DMS 273 (cell line): ENCODE data around the gene MRPL49.
"Not testable (repeated sequence)": the region's sequence is repeated elsewhere in the genome, so short reads cannot be mapped to it uniquely, and the experiment has no call there.

Source experiments
- DNase-seq: peaks from one replicate; lab custom pipeline; 2025; ENCODE audit not compliant: unreplicated experiment; lab: John Stamatoyannopoulos, UW

Gene MRPL49

DNA sequence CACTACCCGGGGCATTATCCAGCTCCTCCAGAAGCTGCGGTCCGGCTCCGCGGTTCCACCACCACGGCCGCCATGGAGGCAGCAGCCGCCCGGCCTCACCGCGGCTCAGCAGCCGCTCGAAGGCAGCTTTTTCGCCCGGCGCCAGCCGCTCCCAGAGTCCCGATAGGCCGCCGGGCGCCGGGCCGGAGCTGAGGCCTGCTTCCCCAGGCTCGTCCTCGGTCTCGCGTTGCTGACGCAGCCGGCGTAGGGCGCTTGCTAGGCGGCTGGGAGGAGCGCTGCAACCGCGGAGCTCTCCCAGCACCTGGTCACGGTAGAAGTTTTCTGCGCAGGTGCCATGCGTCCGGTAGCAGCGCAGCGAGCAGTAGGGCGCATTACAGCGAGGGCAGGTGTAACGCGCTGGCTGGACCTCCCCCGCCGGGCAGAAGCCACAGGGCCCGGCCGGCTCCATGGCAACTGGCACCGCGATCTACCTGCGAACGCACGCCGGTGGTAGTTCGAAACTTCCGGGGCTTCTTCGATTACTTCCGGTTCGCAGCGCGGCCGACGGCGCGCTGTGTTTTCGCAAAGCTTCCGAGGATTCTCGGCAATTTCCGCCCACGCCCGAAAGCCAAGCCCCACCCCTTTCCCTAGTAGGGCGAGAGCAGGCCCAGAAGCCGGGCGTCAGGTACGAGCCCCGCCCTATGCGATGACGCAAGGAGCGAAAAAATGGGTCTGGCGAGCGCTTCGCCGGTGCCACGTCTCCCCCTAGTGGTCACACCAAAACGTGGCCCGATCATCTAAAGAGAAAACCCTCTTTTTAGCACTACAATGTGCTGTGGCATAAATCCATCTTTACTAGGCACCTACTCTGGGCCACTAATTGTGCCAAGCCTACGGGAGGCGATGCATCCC, 4.7 kb upstream of the MRPL49 start, which contains the start of gene ZNHIT2:
ZNHIT2 (minus strand) TSS at position 496 of the 891 bp plus-strand sequence; CDS start at position 448, 48 bp downstream.
- peak; percentile 99 for DNase-seq

DNA sequence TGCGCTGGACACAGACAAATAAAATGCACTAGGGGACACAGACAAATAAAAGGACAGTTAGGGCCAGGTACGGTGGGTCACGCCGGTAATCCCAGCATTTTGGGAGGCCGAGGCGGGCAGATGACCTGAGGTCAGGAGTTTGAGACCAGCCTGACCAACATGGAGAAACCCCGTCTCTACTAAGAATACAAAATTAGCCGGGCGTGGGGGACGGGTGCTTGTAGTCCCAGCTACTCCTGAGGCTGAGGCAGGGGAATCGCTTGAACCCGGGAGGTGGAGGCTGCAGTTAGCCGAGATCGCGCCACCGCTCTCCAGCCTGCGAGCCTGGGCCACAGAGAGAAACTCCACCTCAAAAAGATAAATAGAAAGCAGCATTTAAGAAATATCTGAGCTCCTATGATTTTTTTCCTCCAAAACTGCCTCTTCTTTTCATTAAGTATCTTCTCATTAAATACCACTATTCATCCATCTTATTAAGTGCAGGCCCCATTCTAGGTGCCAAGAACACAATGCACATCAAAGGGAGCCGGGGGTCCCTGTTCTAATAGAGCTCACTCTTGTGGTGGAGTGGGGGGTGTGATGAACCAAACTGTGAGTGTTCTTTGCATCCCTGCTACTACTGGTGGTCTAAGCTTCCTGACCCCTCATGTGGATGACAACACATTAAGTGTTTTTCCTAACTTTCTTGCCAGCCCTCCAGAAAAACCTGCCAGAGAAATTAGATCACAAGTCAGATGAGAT, 3.9 kb upstream of the MRPL49 start:
- DNase-seq = peak; percentile 47

DNA sequence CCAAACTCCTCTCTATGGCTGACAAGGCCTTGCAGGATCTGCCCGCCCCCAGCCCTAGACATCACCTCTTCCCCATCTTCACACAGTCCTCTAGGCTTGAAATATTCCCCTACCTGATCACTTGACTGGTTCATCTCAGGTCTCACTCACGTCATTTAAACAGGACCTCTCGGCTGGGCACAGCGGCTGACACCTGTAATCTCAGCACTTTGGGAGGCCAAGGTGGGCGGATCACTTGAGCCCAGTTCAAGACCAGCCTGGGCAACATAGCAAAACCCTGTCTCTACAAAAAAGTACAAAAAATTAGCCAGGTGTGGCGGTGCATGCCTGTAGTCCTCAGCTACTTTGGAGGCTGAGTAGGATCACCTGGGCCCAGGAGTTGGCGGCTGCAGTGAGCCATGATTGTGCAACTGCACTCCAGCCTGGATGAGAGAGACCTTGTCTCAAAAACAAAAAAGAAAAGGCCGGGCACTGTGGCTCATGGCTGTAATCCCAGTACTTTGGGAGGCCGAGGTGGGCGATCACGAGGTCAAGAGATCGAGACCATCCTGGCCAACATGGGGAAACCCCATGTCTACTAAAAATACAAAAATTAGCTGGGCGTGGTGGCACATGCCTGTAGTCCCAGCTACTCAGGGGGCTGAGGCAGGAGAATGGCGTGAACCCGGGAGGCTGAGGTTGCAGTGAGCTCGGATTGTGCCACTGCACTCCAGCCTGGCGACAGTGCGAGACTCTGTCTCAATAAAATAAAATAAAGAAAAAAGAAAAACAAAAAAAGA, 3.0 kb upstream of the MRPL49 start:
- DNase-seq = not testable (repeated sequence)

DNA sequence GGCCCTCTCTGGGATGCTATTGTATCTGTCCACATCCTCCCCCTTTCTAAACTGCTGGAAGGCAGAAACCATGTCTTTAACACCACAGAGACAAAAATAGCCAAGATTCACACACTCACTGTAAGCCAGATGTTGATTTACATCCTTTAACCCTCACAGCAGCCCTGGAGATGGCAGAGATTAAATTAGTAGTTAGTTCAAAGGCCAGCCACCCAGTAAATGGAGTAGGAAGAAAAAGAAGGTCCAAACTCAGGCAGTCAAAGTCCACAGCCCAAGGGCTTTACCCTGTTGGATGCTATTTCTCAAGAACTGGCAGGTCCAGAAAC, 2.5 kb upstream of the MRPL49 start:
- no peak for DNase-seq

DNA sequence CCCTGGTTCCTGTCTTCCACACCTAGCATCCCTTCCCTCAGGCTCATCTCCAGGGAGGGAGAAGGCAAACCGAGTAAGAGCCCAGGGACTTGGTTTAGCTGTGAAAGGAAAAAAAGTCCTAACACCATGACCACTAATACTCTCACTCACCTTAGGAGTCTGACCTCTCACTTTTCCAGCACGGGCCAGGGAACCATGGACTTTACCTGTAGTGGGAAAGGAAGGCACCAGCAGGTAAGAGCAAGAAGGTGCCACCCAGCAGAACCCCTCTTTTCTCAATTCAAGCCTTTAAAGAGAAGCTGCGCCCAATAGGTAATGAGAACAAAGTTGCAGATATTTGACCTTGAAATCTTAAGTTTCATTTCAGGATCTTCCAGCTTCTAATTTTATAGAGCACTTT, 1.3 kb upstream of the MRPL49 start:
- DNase-seq = no peak

DNA sequence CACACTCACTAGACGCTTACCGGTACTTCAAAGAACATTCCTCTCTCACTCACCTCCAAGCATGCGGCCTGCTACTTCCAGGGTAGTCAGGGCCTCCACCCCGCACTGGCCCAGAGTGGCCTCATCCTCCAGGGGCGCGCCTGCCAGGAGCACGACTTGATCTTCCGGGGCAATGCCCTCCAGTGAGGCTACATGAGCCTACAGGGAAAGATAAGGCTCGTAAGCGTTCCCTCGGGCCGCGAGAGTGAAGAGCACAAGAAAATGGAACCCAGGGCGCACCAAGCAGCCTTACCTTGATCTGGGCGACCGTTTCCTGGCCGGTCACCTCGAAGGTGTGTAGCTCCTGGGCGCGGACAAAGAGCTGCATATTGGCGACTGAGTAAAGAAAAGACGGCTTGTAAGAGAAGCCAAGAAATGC, 665 bp upstream of the MRPL49 start:
- DNase-seq = no peak

DNA sequence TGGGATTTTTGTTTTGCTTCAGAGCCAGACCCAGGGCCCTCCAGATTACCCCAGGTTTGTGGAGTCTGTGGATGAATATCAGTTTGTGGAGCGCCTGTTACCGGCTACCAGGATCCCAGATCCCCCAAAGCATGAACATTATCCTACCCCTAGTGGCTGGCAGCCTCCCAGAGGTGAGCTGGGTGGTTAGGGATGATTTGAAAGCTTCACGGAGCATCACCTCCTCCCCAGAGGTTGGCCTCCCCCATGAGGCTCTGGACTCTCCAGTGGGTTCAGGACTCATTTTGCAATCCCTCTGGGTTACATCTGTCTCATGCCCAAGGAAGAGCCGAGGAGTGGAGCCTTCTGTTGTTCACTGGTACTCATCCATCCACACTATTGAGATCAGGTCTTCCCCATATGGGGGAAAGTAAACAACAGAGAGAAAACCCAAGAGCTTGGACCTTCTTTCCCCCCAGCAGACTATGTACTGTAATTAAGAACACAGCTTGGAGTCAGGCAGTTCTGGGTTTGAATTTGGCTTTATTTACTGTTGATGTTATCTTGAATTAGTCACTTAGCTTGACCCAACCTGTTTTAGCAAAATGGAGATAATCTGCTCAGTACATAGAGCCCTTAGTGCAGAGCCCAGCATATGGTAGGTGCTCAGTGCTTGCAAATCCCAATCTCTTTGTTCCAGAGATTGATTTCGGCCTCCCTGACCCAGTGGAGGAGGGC, 2.5 kb downstream of the MRPL49 start:
- no peak for DNase-seq

DNA sequence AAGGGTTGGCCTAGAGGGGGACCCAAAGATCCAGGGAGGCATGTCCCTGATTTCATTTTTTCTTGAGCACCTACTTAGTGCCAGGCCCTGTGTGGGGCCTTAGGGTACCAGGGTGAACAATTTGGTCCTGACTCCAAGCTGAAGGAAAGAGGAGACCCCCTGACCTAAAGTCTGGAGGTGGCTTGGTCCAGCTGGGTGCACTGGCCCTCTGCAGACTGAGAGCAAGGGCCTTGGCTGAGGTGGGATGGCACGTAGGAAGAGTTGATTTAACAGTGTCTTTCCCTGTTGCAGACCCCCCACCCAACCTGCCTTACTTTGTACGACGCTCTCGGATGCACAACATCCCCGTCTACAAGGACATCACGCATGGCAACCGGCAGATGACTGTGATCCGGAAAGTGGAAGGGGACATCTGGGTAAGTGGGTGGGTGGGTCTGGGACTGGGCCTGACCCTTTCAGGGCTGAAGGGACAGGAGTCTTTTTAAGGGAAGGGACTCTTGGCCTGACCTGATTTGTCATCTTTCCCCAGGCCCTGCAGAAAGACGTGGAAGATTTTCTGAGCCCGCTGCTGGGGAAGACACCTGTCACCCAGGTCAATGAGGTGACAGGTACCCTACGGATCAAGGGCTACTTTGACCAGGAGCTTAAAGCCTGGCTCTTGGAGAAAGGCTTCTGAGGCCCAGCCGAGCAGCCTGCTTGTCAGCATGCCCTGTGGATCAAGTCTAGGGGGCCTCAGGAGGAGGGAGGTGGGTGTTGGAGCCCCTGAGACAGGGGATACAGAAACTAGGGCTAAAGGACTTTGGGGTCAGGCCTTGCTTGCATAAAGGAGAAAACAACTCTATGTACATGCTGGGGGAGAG, 3.3 kb downstream of the MRPL49 start:
- DNase-seq = no peak

DNA sequence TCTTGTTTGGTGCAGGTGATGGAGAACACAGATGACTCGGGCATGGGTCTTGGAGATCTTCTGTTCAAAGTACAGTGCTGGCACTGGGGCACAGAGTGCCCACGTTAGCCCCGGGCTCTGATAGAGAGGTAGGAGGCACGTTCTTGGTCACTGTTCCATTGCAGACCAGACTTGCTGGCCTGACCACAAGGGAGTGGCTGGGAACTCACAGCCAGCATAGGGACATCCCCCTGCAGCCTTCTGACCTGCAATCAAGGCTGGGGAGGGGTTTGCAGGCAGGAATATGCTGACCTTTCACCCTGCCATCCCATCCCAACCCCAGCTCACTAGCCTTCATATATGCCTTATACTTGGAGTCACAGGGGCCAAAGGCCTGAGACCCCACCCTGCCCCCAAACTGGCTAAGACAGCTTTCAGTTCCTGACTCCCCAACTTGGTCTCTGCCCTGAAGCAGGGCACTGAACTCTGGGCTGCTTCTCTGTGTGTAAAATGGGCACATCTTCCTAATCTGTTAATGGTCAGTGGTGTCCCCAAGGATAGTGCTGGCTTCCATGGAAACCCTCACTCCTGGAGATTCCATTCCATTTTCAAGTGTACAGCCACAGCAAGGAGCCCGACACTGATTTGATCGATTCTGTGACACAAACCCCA, 4.6 kb downstream of the MRPL49 start:
- no peak for DNase-seq

DNA sequence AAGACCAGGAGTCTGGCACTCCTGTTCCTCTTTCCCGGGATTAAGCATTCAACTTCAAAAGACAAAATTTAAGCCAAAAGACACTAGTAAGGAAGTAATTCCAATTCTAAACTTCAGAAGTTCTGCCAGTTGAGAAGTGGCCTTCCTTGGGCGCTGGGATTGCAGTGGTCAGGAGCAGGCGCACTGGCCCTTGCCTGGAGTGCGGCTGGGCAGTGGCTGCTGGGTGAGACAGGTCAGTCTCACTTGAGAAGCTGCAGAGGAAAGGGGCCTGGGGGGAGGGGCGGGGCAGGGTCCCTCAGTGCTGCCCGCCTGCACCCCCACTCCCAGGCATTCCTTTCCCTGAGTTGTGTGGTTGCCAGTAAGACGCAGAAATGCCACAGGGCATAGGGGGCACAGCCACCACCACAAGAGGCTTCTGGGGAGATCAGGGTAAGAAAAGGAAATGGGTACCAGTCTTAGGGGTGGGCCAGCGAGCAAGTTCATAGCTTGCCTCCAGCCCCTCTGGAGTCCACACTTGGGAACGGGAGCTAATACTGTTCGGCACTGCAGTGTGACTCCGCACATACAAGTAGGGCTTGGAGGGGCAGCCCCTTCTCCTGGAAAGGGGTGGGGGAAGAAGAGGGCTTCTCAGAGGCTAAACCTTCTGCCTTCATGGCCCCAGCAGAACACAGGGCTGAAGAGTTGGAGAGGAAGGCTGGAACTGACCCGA, 5.5 kb downstream of the MRPL49 start:
- no peak for DNase-seq

DNA sequence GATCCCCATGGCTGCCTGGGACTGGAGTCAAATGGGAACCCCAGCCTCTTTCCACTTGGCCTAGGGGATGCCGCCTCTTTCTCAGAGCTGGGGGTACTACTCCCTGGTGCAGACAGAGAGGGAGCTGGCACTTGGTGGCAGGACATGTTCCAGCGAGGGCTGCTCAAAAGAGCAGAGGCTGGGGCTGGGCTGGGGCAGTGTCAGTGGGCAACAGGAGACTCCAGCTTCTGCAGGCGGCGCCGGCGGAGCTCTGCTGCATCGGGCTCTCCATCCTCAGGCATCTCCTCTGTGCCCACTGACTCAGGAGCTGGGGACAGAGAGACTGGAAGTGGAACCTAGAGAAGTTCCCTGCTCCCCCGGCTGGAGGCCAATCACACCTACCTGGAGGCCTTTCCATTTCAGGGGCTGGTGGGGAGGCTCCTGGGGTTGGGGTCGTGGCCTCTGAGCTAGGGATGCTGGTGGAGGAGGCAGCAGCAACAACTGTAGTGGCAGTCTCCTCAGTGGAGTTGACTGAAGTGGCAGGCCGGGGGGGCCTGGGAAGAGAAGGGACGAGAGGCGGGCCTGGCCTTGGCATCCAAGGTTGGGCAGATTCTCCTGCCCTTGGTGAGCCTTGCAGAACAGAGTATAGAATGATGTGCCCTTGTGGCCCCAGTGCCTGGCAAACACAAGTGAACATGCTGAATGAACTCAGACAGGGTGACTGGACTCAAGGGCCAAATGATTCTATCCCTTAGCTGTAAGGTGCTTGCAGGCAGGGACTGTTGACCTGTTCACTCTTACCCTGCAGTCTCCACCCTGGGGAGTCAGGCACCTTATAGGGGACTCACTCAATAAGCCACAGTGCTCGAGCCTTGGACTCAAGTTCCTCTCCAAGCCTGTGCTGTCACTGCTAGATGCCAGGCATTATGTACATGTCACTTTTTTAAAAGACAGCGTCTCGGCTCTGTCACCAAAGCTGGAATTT, 6.3 kb downstream of the MRPL49 start:
- no peak for DNase-seq

DNA sequence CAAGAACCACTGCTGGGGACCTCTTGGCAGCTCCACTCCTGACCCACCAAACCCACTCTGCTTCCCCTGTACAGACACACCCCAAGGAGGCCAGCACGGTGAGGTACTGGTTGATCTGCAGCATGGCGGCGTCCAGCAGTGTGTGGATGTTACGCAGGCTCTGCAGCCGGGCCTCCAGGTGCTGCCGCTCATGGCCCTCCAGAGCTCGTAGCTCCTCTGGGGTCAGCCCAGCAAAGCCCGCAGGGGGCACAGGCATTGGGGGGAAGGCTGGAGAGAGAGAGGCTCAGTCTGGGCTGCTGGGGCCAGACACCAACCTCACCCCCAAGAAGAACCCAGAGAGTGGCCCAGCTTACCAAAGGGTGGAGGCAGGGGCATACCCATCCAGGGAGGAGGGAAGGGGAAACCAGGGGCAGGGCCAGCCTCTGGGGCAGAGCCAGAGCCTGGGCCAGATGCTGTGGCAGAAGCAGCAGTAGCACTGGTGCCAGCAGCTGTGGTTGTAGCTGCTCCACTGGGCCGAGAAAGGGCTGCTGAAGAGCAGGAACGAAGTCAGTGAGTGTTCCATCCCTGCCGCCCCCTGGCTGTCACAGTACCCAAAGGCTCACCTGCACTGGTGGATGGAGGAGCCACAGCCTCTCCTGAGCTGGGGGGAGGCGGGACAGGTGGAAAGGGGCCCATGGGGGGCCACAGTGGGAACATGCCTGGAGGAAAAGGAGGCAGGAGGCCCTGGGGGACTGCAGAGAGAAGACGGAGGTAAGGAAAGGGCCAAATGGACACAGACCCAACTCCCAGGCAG, 7.7 kb downstream of the MRPL49 start:
- DNase-seq = peak; percentile 37

DNA sequence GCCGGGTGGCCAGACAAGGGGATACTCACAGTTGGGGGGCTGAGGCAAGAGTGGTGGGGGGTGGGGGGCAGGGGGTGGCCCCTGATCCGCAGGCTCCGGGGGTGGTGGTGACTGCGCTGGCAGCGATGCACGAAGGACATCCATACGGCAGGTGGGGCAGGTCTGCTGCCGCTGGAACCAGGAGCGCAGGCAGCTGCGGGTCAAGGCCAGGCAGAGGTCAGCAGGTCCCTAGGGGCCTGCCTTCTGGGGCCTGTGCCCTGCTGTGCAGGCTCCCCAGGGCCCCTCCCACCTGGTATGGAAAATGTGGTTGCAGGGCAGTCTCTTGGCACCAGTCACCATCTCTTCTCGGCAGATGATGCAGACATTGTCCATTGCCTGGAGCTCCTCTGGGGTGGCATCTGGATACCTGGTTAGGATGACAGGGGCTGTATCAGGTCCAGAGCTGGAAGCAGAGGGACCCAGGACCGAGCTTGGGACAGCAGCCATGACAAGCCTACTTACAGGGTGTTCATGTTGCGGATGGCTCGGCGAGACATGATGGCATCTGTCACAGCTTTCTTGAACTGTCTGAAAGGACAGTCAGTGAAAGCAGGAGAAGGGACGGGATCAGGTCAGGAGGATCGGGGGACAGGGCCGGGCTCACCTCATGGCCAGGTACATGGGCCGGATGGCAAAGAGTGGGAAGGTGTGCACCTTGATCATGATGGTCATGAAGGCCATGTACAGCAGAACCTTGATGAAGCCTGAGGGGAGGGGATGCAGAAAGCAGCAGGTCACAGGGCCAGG, 8.7 kb downstream of the MRPL49 start:
- DNase-seq = no peak

DNA sequence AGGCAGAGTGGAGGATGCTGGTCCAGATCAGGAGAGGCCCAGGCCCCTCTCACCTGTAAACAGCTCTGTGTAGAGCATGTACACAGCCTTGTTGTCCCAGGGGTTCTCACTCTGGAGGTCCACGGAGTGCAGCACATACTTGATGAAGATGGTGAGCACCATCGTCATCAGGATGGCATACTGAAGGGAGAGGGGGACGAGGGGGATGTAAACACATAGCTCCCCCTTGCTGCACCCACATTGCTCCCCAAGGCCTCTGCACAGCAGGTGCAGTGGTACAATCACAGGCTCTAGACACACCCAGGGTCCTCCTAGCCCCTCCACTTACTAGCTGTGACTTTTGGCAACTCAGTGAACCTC, 9.3 kb downstream of the MRPL49 start:
- DNase-seq = no peak

DNA sequence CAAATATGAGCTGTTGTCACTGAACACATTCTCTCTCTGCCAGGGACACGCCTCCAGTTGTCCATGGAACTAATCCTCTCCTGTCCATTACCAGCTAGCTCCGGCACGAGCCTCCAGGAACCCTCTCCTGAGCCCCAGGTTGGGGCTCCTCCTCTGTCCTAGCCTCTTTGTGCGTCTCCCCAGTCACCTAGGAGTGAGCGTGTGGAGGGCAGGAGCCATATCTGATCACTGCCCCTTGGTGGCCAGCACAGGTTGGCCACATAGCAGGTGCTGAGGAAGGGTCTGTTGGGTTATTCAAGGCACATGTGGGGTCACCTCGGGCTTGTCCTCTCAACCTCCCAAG, 9.7 kb downstream of the MRPL49 start:
- DNase-seq = no peak

DNA sequence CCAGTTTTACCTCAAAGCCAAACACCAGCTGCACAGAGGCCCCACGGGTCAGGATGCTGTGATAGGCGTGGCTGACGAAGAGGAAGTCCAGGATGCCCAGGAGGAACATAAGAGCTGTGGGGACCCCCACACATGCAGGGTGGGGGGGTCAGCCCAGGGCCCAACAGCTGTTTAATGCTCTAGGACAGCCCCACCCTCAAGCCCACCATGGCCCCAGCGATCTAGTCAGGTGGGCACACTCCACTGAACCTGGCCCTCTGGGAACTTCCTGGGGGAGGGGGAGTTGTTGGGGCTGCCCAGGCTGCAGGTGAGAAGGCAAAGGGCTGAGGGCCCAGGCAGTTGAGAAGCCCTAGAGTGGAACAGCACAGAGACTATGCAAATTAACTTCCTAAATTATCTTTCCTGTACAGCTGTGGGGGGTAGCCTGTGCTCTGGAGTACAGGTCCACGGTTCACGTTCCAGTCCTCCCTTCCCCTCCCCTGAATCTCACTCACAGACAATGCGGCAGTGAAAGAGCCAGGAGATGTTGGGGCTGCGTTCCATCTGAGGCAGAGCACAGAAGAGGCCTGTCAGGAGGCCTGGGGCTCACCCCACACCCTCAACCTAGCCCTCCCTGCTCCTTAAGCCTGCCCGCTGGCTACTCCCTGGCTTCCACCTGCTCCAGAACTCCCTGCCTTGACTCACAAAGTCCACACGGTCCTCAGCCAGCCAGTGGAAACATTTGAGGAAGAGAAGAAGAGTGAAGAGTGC, 10.3 kb downstream of the MRPL49 start:
- DNase-seq = no peak
